K562 (cell line): ENCODE results near the gene MME. TPM values are rescaled to one million over a fixed set of nuclear protein-coding genes. Genes with fewer than 3 reads are reported as not detected.

Experiments
- ATAC-seq: fragments of 200-7000 bp; cut with Tn5 transposase; 3 replicates; pipeline ENCODE4 v1.9.1; 2020; ENCODE audit warnings: moderate library complexity
- BruUV-seq: library from RNA; stranded (reverse); fragments of 400-500 nt; replicated peaks from 2 replicates; lab custom pipeline; 2021; lab: Mats Ljungman, UMichigan
- CTCF ChIA-PET: fragments of 300-600 bp; formaldehyde crosslinking; extraction: SDS; loops from one replicate; lab custom pipeline; 2021; ENCODE audit warnings: low intra/inter-chr PET ratio; lab: Yijun Ruan, JAX
- POLR2A ChIA-PET: fragments of 300-600, 350-650 bp; sonication (Branson Sonifier 250); formaldehyde crosslinking; extraction: SDS; loops from one replicate; lab custom pipeline; 2021; ENCODE audit warnings: antibody characterized with exemption, inconsistent platforms; lab: Yijun Ruan, JAX
- DNase-seq, 4 experiments: peaks; one replicate each; pipeline versions ENCODE4 v3.0.0 to v3.0.0-alpha.2; 2011 to 2018; ENCODE audit warnings: low spot score in 3 of 4, mixed read lengths in 3 of 4; ENCODE audit errors: extremely low read depth in 1 of 4
- FAIRE-seq: peaks from 2 replicates; lab custom pipeline; 2011; peaks lifted over from hg19 to GRCh38; lab: Jason Lieb, UNC
- H2AFZ ChIP-seq: 2 replicates; pipeline ENCODE4 v1.6.0; 2011; ENCODE audit warnings: low read depth, low read length, control low read depth, inconsistent platforms
- H3K27ac ChIP-seq: fragments of 200-600 bp; 3 replicates; pipeline ENCODE4 v1.8.0; 2011; ENCODE audit warnings: low read depth, mild to moderate bottlenecking, control low read depth, inconsistent platforms, low read length, moderate library complexity, mixed read lengths; ENCODE audit errors: extremely low read depth
- H3K27me3 ChIP-seq, 2 experiments: fragments of 300-600 bp in 1 of 2; 2 replicates in 1 of 2; 3 replicates in 1 of 2; pipeline versions ENCODE4 v1.6.0 to v1.8.0; 2011; ENCODE audit warnings: inconsistent platforms in 2 of 2, low read length in 2 of 2, mild to moderate bottlenecking in 1 of 2, mixed read lengths in 1 of 2, moderate library complexity in 1 of 2; ENCODE audit not compliant: control insufficient read depth in 2 of 2, insufficient read depth in 2 of 2
- H3K36me3 ChIP-seq: fragments of 300-600 bp; 3 replicates; pipeline ENCODE4 v1.8.0; 2011; ENCODE audit warnings: mild to moderate bottlenecking, low read length, inconsistent platforms; ENCODE audit not compliant: control insufficient read depth, insufficient read depth
- H3K4me1 ChIP-seq, 2 experiments: fragments of 200-600 bp in 1 of 2; replicated peaks in 1 of 2; 2 replicates in 1 of 2; 3 replicates in 1 of 2; pipeline versions ENCODE4 v1.5.1 to v1.8.0; 2011; ENCODE audit warnings: inconsistent platforms in 2 of 2, low read length in 2 of 2, mild to moderate bottlenecking in 1 of 2, mixed read lengths in 1 of 2, moderate library complexity in 1 of 2; ENCODE audit not compliant: control insufficient read depth in 2 of 2, insufficient read depth in 2 of 2
- H3K4me2 ChIP-seq: 2 replicates; pipeline ENCODE4 v1.6.1; 2011; ENCODE audit warnings: low read length, control low read depth, inconsistent platforms, mixed read lengths; ENCODE audit not compliant: insufficient read depth
- H3K4me3 ChIP-seq: fragments of 200-600 bp; sonication (generic), shearing (Covaris generic); 2 replicates; pipeline ENCODE4 v1.5.1; 2016; ENCODE audit warnings: control low read depth, inconsistent platforms
- H3K79me2 ChIP-seq: fragments of 200-600 bp; 3 replicates; pipeline ENCODE4 v1.8.0; 2011; ENCODE audit warnings: low read length, inconsistent platforms; ENCODE audit not compliant: control insufficient read depth, insufficient read depth
- H3K9ac ChIP-seq, 2 experiments: 2 replicates each; pipeline versions ENCODE4 v1.6.0 to v1.6.1; 2011; ENCODE audit warnings: low read depth in 2 of 2, low read length in 2 of 2, control low read depth in 1 of 2, inconsistent platforms in 1 of 2, mild to moderate bottlenecking in 1 of 2, mixed read lengths in 1 of 2; ENCODE audit not compliant: insufficient read depth in 1 of 2
- H3K9me1 ChIP-seq: one replicate; pipeline ENCODE4 v1.6.0; 2011; ENCODE audit warnings: inconsistent platforms, mild to moderate bottlenecking, low read length, moderate library complexity; ENCODE audit not compliant: control insufficient read depth, insufficient read depth
- H3K9me3 ChIP-seq: replicated peaks from 2 replicates; pipeline ENCODE4 v1.5.1; 2011; ENCODE audit warnings: low read depth, low read length, inconsistent platforms; ENCODE audit not compliant: control insufficient read depth, insufficient read depth
- H4K20me1 ChIP-seq: replicated peaks from 2 replicates; pipeline ENCODE4 v1.6.1; 2011; ENCODE audit warnings: low read length, inconsistent platforms, mixed read lengths; ENCODE audit not compliant: control insufficient read depth, insufficient read depth
- CEBPG ChIP-seq, 3 experiments: fragments of 200-800 bp in 1 of 3; sonication (Bioruptor generic) in 1 of 3; sonication (generic) in 1 of 3; formaldehyde crosslinking in 1 of 3; IDR thresholded peaks in 2 of 3; conservative IDR thresholded peaks in 1 of 3; 2 replicates each; pipeline versions ENCODE4 v1.6.1 to v1.8.0; 2016 to 2022; ENCODE audit warnings: missing compliant biosample characterization in 2 of 3, missing genetic modification characterization in 2 of 3, mild to moderate bottlenecking in 1 of 3, missing genetic modification reagents in 1 of 3
- CREBBP ChIP-seq: IDR thresholded peaks from one replicate; pipeline ENCODE4 v1.6.1; 2012; ENCODE audit warnings: low read depth, mild to moderate bottlenecking, control low read depth, inconsistent platforms, low read length
- MTA2 ChIP-seq: fragments of 450-650 bp; IDR thresholded peaks from 2 replicates; pipeline ENCODE4 v1.6.1; 2016; ENCODE audit warnings: low read depth
- MTF1 ChIP-seq: fragments of 250-450 bp; sonication (Bioruptor Pico); IDR thresholded peaks from 2 replicates; pipeline ENCODE4 v1.9.0; 2021; ENCODE audit warnings: moderate library complexity, mild to moderate bottlenecking, inconsistent platforms, borderline replicate concordance
- NCOA4 ChIP-seq: fragments of 450-650 bp; IDR thresholded peaks from 2 replicates; pipeline ENCODE4 v1.6.1; 2018; ENCODE audit warnings: mild to moderate bottlenecking; ENCODE audit not compliant: partially characterized antibody
- POU5F1 ChIP-seq: fragments of 150-350 bp; IDR thresholded peaks from 2 replicates; pipeline ENCODE4 v1.6.1; 2014; ENCODE audit warnings: borderline replicate concordance, low read length, low read depth, mild to moderate bottlenecking; ENCODE audit not compliant: partially characterized antibody
- TEAD2 ChIP-seq: fragments of 450-650 bp; IDR thresholded peaks from 2 replicates; pipeline ENCODE4 v1.6.1; 2016; ENCODE audit warnings: missing genetic modification characterization, control low read depth, missing compliant biosample characterization
- ZNF224 ChIP-seq: sonication (generic); formaldehyde crosslinking; IDR thresholded peaks from 2 replicates; pipeline ENCODE4 v1.8.0; 2022; ENCODE audit warnings: mild to moderate bottlenecking, missing genetic modification reagents
- WGBS: fragments of 100-300 bp; shearing (Covaris generic); methylation state at CpG from one replicate; pipeline ENCODE4 v1.1.6; 2016; ENCODE audit warnings: low coverage, mixed read lengths; ENCODE audit not compliant: insufficient coverage; ENCODE audit errors: missing lambda C conversion rate; 5-methylcytosine and 5-hydroxymethylcytosine counted together
- in situ Hi-C: fragments of 300-500 bp; cut with MboI; formaldehyde crosslinking; loops from 4 replicates; pipeline ENCODE4 v1.15.0; 2018; ENCODE audit warnings: inconsistent platforms, mixed read lengths
- intact Hi-C: fragments of 100-400 bp; cut with micrococcal nuclease; formaldehyde crosslinking; loops from 2 replicates; pipeline ENCODE4 v1.14.2; 2022
- polyA plus RNA-seq, 8 experiments: library from polyadenylated mRNA; depleted of rRNA in 4 of 8; stranded (reverse) in 5 of 8; unstranded in 3 of 8; fragments of >200 nt; fragmentation: Nextera tagmentation in 2 of 8; fragmentation: Illumina TruSeq in 1 of 8; extraction: Ambion mirVana in 2 of 8; extraction: Trizol in 1 of 8; gene quantifications; 2 replicates each; pipeline versions ENCODE4 v1.2.1 to v1.2.3, GENCODE V29; 2011 to 2014; ENCODE audit warnings: inconsistent platforms in 1 of 8, missing spikeins in 1 of 8
- total RNA-seq, 7 experiments: library from RNA; depleted of rRNA in 6 of 7; stranded (reverse); fragments of >200 nt in 6 of 7; fragmentation: Illumina TruSeq in 2 of 7; extraction: Trizol in 2 of 7; gene quantifications; 2 replicates each; pipeline versions ENCODE4 v1.2.1 to v1.2.3, GENCODE V29; 2011 to 2021; ENCODE audit warnings: low replicate concordance in 1 of 7
- TF ChIP-seq, protein P1 (sequence below): sonication (generic); formaldehyde crosslinking; IDR thresholded peaks from 2 replicates; pipeline ENCODE4 v1.8.0; 2022; ENCODE audit warnings: missing genetic modification reagents, mild to moderate bottlenecking, borderline replicate concordance
- TF ChIP-seq, protein P2 (sequence below): fragments of 450-650 bp; IDR thresholded peaks from 2 replicates; pipeline ENCODE4 v1.6.1; 2014; ENCODE audit warnings: low read depth, mild to moderate bottlenecking, moderate library complexity, borderline replicate concordance
- TF ChIP-seq, protein P3 (sequence below): sonication (generic); formaldehyde crosslinking; IDR thresholded peaks from 2 replicates; pipeline ENCODE4 v1.8.0; 2022; ENCODE audit warnings: mild to moderate bottlenecking, missing genetic modification reagents
- TF ChIP-seq, protein P4 (sequence below): sonication (generic); formaldehyde crosslinking; IDR thresholded peaks from 2 replicates; pipeline ENCODE4 v1.4.0; 2020; ENCODE audit warnings: mild to moderate bottlenecking, missing genetic modification reagents

MME gene
- total and polyA plus RNA-seq, 9 of the 15 experiments (the other 6 are each of a cell fraction or from before 2014, with no cell fraction given): 0.80 to 8.6 (median 2.5) TPM

DNA sequence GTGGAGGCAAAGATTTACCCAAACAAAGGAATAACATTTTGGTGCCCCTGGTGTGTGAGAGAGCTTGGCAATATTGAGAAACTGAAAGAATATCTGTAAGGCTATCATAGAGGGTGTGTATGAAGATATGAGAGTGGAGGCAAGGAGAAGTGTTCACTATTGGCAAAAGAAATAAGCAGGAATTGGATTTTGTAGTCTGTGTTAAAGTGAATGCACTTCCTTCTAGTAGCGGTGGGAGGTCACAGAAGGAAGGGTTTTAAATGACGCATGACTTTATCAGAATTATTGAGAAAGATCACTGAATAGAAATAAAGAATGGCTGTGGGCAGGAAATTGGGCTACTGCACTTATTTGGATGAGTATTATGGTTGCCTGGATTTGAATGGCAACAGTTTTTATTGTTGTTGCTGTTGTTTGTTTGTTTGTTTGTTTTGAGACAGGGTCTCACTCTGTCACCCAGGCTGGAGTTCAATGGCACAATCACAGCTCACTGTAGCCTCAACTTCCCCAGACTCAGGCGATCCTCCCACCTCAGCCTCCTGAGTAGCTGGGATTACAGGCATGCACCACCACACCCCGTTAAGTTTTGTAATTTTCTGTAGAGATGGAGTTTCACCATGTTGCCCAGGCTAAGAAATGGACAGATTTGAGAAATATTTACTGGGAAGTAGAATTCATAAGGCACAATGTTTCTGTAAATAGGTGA lies 16.3 kb downstream of the MME start (continued):
- TF ChIP-seq POU5F1 (no peak), MTF1 (CRISPR knock-in tag) (no peak), CREBBP (no peak), NCOA4 (no peak)
- TF ChIP-seq, protein P1, sequence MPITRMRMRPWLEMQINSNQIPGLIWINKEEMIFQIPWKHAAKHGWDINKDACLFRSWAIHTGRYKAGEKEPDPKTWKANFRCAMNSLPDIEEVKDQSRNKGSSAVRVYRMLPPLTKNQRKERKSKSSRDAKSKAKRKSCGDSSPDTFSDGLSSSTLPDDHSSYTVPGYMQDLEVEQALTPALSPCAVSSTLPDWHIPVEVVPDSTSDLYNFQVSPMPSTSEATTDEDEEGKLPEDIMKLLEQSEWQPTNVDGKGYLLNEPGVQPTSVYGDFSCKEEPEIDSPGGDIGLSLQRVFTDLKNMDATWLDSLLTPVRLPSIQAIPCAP (CRISPR knock-in tag): no peak
- TF ChIP-seq, protein P2, sequence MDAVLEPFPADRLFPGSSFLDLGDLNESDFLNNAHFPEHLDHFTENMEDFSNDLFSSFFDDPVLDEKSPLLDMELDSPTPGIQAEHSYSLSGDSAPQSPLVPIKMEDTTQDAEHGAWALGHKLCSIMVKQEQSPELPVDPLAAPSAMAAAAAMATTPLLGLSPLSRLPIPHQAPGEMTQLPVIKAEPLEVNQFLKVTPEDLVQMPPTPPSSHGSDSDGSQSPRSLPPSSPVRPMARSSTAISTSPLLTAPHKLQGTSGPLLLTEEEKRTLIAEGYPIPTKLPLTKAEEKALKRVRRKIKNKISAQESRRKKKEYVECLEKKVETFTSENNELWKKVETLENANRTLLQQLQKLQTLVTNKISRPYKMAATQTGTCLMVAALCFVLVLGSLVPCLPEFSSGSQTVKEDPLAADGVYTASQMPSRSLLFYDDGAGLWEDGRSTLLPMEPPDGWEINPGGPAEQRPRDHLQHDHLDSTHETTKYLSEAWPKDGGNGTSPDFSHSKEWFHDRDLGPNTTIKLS: no peak

DNA sequence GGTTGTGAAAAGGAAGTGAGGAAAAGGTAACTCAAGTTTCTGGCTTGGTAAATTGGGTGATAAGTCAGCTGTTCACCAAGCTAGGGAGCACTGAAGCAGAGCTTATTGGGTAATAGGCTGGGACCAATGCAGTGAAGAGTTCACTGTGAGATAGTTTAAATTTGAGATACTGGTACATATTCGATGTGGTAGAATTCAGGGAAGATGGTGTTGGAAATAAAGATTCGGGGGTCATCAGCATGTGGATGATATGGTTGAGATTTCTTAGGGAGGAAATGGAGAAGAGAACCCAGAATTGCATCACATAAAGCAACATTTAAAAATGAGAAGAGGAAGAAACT lies 16.9 kb downstream of the MME start:
- no TSS peak for BruUV-seq
- ChIA-PET POLR2A (no interaction called here), CTCF (no interaction called here)
- H3K9me1 ChIP-seq: no peaks in the 10 kb centered on the region
- no peaks in the 10 kb centered on the region for H4K20me1 ChIP-seq
- H3K9me3 ChIP-seq: no peaks in the 10 kb centered on the region
- intact Hi-C loops: no loop called here
- ATAC-seq (no peak), DNase-seq (no peak), FAIRE-seq (no peak)
- no peaks in the 10 kb centered on the region for H3K4me1 ChIP-seq
- H2AFZ ChIP-seq: no peak overlapping the region
- no peaks in the 10 kb centered on the region for H3K36me3 ChIP-seq
- no peaks in the 10 kb centered on the region for H3K27me3 ChIP-seq
- TF ChIP-seq CEBPG (CRISPR knock-in tag; IDR thresholded peaks at IDR 0.05) (no peak), CEBPG (tag; conservative IDR thresholded peaks at IDR 0.05 in 1 of 2, IDR thresholded peaks at IDR 0.05 in 1 of 2) (0 out of 4 replicates have a peak, but pooled peaks of 1 of the 2 experiments have one; percentile 15), TEAD2 (no peak), ZNF224 (CRISPR knock-in tag) (no peak), MTA2 (no peak)
- TF ChIP-seq, protein P3, sequence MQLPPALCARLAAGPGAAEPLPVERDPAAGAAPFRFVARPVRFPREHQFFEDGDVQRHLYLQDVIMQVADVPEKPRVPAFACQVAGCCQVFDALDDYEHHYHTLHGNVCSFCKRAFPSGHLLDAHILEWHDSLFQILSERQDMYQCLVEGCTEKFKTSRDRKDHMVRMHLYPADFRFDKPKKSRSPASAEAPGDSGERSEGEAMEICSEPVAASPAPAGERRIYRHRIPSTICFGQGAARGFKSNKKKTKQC (CRISPR knock-in tag): no peak
- TF ChIP-seq, protein P4, sequence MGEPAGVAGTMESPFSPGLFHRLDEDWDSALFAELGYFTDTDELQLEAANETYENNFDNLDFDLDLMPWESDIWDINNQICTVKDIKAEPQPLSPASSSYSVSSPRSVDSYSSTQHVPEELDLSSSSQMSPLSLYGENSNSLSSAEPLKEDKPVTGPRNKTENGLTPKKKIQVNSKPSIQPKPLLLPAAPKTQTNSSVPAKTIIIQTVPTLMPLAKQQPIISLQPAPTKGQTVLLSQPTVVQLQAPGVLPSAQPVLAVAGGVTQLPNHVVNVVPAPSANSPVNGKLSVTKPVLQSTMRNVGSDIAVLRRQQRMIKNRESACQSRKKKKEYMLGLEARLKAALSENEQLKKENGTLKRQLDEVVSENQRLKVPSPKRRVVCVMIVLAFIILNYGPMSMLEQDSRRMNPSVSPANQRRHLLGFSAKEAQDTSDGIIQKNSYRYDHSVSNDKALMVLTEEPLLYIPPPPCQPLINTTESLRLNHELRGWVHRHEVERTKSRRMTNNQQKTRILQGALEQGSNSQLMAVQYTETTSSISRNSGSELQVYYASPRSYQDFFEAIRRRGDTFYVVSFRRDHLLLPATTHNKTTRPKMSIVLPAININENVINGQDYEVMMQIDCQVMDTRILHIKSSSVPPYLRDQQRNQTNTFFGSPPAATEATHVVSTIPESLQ (CRISPR knock-in tag): no peak
- no peaks in the 10 kb centered on the region for H3K79me2 ChIP-seq
- no peak overlapping the region for H3K4me3 ChIP-seq
- H3K4me2 ChIP-seq: no peak overlapping the region
- 25% methylated on average over 2 of the region's 2 CpGs for whole genome bisulfite sequencing
- no peak overlapping the region for H3K9ac ChIP-seq
- in situ Hi-C loops: no loop called here
- H3K27ac ChIP-seq: no peak overlapping the region
